GM18519 (cell line): Measurements from ENCODE around the gene CISH.

Experiments used
- ATAC-seq: cut with Tn5 transposase; IDR thresholded peaks from one replicate; pipeline ENCODE4 v1.9.1; 2021; ENCODE audit warnings: mild to moderate bottlenecking, moderate library complexity; ENCODE audit not compliant: unreplicated experiment, low FRiP score

CISH gene

GRCh38 chr3:50615190-50615589 lies 3.6 kb upstream of the CISH start:
- no peak for ATAC-seq

- no peak for ATAC-seq
Measured at GRCh38 chr3:50612970-50613846, 1.6 kb upstream of the CISH start.

- no peak for ATAC-seq
Measured at GRCh38 chr3:50612234-50612882, 784 bp upstream of the CISH start.

- no peak for ATAC-seq
Measured at GRCh38 chr3:50610992-50611463, 546 bp downstream of the CISH start.

GRCh38 chr3:50610181-50610971 lies 1.2 kb downstream of the CISH start:
- no peak for ATAC-seq

GRCh38 chr3:50609763-50610085 lies 1.9 kb downstream of the CISH start:
- ATAC-seq: no peak

- no peak for ATAC-seq
Measured at GRCh38 chr3:50609071-50609762, 2.4 kb downstream of the CISH start.

- ATAC-seq: no peak
Measured at GRCh38 chr3:50608278-50608677, 3.3 kb downstream of the CISH start.

- no peak for ATAC-seq
Measured at GRCh38 chr3:50607271-50608091, 4.1 kb downstream of the CISH start.

- ATAC-seq: no peak
Measured at GRCh38 chr3:50606596-50606995, 5.0 kb downstream of the CISH start.

- no peak for ATAC-seq
Measured at GRCh38 chr3:50605901-50606326, 5.7 kb downstream of the CISH start.

GRCh38 chr3:50604628-50605588 lies 6.7 kb downstream of the CISH start:
- ATAC-seq: no peak

GRCh38 chr3:50604110-50604621 lies 7.4 kb downstream of the CISH start:
- no peak for ATAC-seq

GRCh38 chr3:50603261-50604109 lies 8.1 kb downstream of the CISH start:
- no peak for ATAC-seq

GRCh38 chr3:50602595-50603191 lies 8.9 kb downstream of the CISH start:
- ATAC-seq: no peak

- no peak for ATAC-seq
Measured at GRCh38 chr3:50600841-50601591, 10.6 kb downstream of the CISH start.
